Stimulated activated CD8-positive, alpha-beta memory T cell treated with anti-CD3 and anti-CD28 coated beads, Interleukin-15, amount 100 ng/mL, for 48 hours (primary cell): ENCODE results near the gene HOXC11.

Experiments
- DNase-seq, 2 donors: peaks; one replicate each; pipeline ENCODE4 v3.0.0-alpha.2; 2020; ENCODE audit warnings: low read depth in 2 of 2

HOXC11 gene

GRCh38 chr12:53956914-53957536 lies 15.9 kb upstream of the HOXC11 start:
- no peak for DNase-seq

- DNase-seq, result no peak
Observed at GRCh38 chr12:53958128-53958527, 14.8 kb upstream of the HOXC11 start.

- no peak for DNase-seq
Observed at GRCh38 chr12:53959314-53959713, 13.6 kb upstream of the HOXC11 start.

- DNase-seq, result no peak
Observed at GRCh38 chr12:53960187-53961024, 12.5 kb upstream of the HOXC11 start.

- DNase-seq, result no peak
Observed at GRCh38 chr12:53961025-53961761, 11.7 kb upstream of the HOXC11 start.

GRCh38 chr12:53963005-53963404 lies 9.9 kb upstream of the HOXC11 start:
- no peak for DNase-seq

GRCh38 chr12:53963434-53964314 lies 9.3 kb upstream of the HOXC11 start:
- no peak for DNase-seq

- DNase-seq, result no peak
Observed at GRCh38 chr12:53964315-53964713, 8.6 kb upstream of the HOXC11 start.

- no peak for DNase-seq
Observed at GRCh38 chr12:53965281-53966084, 7.4 kb upstream of the HOXC11 start.

- DNase-seq, result no peak
Observed at GRCh38 chr12:53966085-53966384, 6.9 kb upstream of the HOXC11 start.

- no peak for DNase-seq
Observed at GRCh38 chr12:53966385-53967133, 6.4 kb upstream of the HOXC11 start.

GRCh38 chr12:53967421-53967925 lies 5.5 kb upstream of the HOXC11 start:
- no peak for DNase-seq

- DNase-seq, result no peak
Observed at GRCh38 chr12:53968214-53969127, 4.5 kb upstream of the HOXC11 start.

GRCh38 chr12:53969588-53970259 lies 3.2 kb upstream of the HOXC11 start:
- no peak for DNase-seq

GRCh38 chr12:53970451-53970850 lies 2.5 kb upstream of the HOXC11 start:
- DNase-seq, result no peak

- DNase-seq, result no peak
Observed at GRCh38 chr12:53971129-53971528, 1.8 kb upstream of the HOXC11 start.

- DNase-seq, result no peak
Observed at GRCh38 chr12:53971686-53972085, 1.2 kb upstream of the HOXC11 start.

- DNase-seq, result no peak
Observed at GRCh38 chr12:53972152-53972702, 699 bp upstream of the HOXC11 start.
